Lower leg skin (tissue), 3 donors: ENCODE measurements around the gene HMCN2.

Experiments used
- CTCF ChIP-seq, 3 donors: fragments of 450-650 bp; IDR thresholded peaks; one replicate each; pipeline ENCODE4 v1.5.1; 2016; ENCODE audit warnings: antibody characterized with exemption in 3 of 3, mild to moderate bottlenecking in 3 of 3, moderate library complexity in 2 of 3
- POLR2A ChIP-seq, 2 donors: fragments of 450-650 bp; IDR thresholded peaks; one replicate each; pipeline ENCODE4 v1.6.1; 2016 to 2017; ENCODE audit warnings: antibody characterized with exemption in 2 of 2, mild to moderate bottlenecking in 1 of 2, moderate library complexity in 1 of 2

DNA sequence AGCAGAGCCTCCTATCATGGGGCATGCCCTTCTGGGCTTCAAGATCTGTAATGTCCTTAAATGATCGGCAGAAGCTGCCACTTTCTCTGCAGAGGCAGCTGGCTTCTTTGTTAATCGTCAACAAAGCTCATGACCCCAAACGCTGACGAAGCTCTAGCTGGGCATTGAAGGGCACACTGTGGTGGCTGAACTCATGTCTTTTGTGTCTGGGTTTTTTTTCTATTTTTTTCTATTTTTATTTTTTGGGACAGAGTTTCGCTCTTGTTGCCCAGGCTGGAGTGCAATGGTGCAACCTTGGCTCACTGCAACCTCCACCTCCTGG, 114.0 kb downstream of the HMCN2 start:
- TF ChIP-seq CTCF (IDR thresholded peaks at IDR 0.05) (no peak), POLR2A (IDR thresholded peaks at IDR 0.05) (no peak)
